MCF 10A (cell line): ENCODE data around the gene RTN4RL1. TPM values are rescaled to one million over a fixed set of nuclear protein-coding genes. Genes with fewer than 3 reads are reported as not detected.

ENCODE experiments used
- BruUV-seq: library from RNA; stranded (reverse); fragments of 400-500 nt; replicated peaks from 2 replicates; lab custom pipeline; 2021; lab: Mats Ljungman, UMichigan
- CTCF ChIA-PET: fragments of 300-600 bp; sonication (Branson Sonifier 250); formaldehyde crosslinking; extraction: SDS; loops from one replicate; lab custom pipeline; 2021; ENCODE audit warnings: antibody characterized with exemption, inconsistent platforms; lab: Yijun Ruan, JAX
- POLR2A ChIA-PET: fragments of 300-600, 350-650 bp; sonication (Branson Sonifier 250); formaldehyde crosslinking; extraction: SDS; loops from one replicate; lab custom pipeline; 2020; ENCODE audit warnings: antibody characterized with exemption, inconsistent platforms; lab: Yijun Ruan, JAX
- DNase-seq: peaks from one replicate; pipeline ENCODE4 v3.0.0-alpha.2; 2018; ENCODE audit not compliant: unreplicated experiment
- H3K27ac Mint-ChIP-seq: one replicate; pipeline ENCODE4 v1.8.0; 2022; ENCODE audit warnings: mild to moderate bottlenecking, low read depth, mixed read lengths; ENCODE audit not compliant: unreplicated experiment
- H3K27me3 Mint-ChIP-seq: one replicate; pipeline ENCODE4 v1.8.0; 2022; ENCODE audit warnings: mixed read lengths; ENCODE audit not compliant: insufficient read depth, unreplicated experiment
- H3K36me3 Mint-ChIP-seq: one replicate; pipeline ENCODE4 v1.8.0; 2022; ENCODE audit warnings: mild to moderate bottlenecking, moderate library complexity, mixed read lengths; ENCODE audit not compliant: insufficient read depth, unreplicated experiment
- H3K4me1 Mint-ChIP-seq: one replicate; pipeline ENCODE4 v1.8.0; 2022; ENCODE audit warnings: mixed read lengths; ENCODE audit not compliant: insufficient read depth, unreplicated experiment
- H3K4me3 Mint-ChIP-seq: one replicate; pipeline ENCODE4 v1.8.0; 2022; ENCODE audit warnings: mild to moderate bottlenecking, moderate library complexity, mixed read lengths; ENCODE audit not compliant: unreplicated experiment
- H3K9me3 Mint-ChIP-seq: one replicate; pipeline ENCODE4 v1.8.0; 2022; ENCODE audit warnings: mixed read lengths; ENCODE audit not compliant: unreplicated experiment
- CTCF ChIP-seq: fragments of 200-600 bp; IDR thresholded peaks from one replicate; pipeline ENCODE4 v1.8.0; 2022; ENCODE audit warnings: antibody characterized with exemption, mild to moderate bottlenecking; ENCODE audit not compliant: unreplicated experiment
- intact Hi-C: fragments of 100-400 bp; cut with micrococcal nuclease; formaldehyde crosslinking; loops from 2 replicates; pipeline ENCODE4 v1.14.1; 2022
- total RNA-seq: library from RNA; stranded (reverse); gene quantifications from 2 replicates; pipeline ENCODE4 v1.2.3, GENCODE V29; 2022

Gene RTN4RL1
- total RNA-seq, 1 experiment from 2014 or later = 2.9 TPM

DNA sequence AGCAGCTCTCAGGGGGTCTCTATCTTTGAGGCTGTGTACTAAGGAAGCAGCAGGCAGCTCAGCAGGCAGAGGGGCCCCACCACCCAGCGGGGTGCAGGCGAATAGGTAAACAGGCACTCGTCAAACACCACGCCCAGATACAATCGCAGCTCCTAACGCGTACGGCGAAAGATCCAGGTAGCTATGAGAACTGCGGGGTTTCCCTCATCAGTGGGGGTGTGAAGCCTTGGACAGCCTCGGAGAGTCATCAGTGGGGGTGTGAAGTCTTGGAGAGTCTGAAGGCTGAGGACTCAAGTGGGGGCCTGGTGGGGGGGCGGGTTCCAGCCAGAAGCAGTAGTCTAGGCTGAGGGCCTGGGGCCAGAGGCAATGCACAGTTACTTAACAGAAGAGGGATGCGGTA lies 69.0 kb downstream of the RTN4RL1 start:
- H3K4me3 Mint-ChIP-seq = no peak overlapping the region
- H3K9me3 Mint-ChIP-seq = no peaks in the 10 kb centered on the region
- H3K4me1 Mint-ChIP-seq = no peaks in the 10 kb centered on the region
- POLR2A ChIA-PET = no interaction called here
- intact Hi-C loops = no loop called here
- CTCF ChIA-PET = interaction anchor here (0.7 to 1.3 kb wide), 2 partner anchors 33 to 47 kb away, joined by 3 read pairs; no protein-coding TSS in a partner anchor
- H3K27ac Mint-ChIP-seq = no peak overlapping the region
- no peaks in the 10 kb centered on the region for H3K27me3 Mint-ChIP-seq
- H3K36me3 Mint-ChIP-seq = no peaks in the 10 kb centered on the region
- DNase-seq = no peak
- no TSS peak for BruUV-seq
- no peak for TF ChIP-seq CTCF

DNA sequence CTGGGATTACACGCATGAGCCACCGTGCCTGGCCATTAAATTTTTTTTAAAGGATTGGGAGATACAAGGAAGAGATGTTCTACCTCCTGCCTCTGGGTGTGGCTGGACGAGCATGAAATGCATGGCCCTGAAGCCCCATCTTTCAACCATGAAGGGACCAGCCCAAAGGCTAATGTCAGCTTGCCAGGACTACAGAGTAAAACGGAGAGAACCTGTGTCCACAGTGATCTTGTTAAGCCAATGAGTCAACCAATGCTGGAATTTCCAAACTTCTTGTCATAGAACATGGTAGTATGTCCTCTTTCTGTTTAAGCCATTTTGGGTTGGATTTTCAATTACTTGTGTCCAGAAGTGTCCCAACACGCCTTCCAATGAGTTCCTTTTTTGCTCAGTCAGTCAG lies 71.3 kb downstream of the RTN4RL1 start:
- no peaks in the 10 kb centered on the region for H3K36me3 Mint-ChIP-seq
- no peaks in the 10 kb centered on the region for H3K27me3 Mint-ChIP-seq
- ChIA-PET CTCF (no interaction called here), POLR2A (interaction anchor here (1.2 kb wide), 1 partner anchor 71 kb away, joined by 3 read pairs; the partner anchor contains the start of gene RTN4RL1)
- TF ChIP-seq CTCF = no peak
- no peaks in the 10 kb centered on the region for H3K9me3 Mint-ChIP-seq
- no peaks in the 10 kb centered on the region for H3K4me1 Mint-ChIP-seq
- DNase-seq = peak; percentile 14
- no TSS peak for BruUV-seq
- no peak overlapping the region for H3K4me3 Mint-ChIP-seq
- H3K27ac Mint-ChIP-seq = no peak overlapping the region
- intact Hi-C loops = no loop called here

DNA sequence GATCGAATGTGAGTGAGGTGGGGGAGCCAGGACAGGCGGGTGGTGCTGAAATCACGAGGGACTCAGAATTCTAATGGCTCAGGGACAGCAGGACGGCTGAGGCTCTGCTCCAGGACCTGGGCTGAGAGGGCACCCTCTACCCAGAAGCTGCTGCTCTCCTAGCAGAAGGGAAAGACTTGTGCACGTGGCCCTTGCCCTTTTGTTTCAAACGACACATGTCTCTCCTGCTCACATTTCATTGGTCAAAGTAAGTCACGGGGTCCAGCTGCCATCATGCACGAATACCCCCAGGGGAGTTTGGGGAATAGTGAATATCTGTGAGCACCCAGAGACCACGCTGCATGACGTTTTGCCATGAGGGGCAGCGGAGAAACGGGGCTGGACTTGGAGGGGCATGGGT lies 73.2 kb downstream of the RTN4RL1 start:
- Mint-ChIP-seq H3K4me3 (no peak overlapping the region), H3K4me1 (no peaks in the 10 kb centered on the region), H3K9me3 (no peaks in the 10 kb centered on the region), H3K27me3 (no peaks in the 10 kb centered on the region), H3K27ac (no peak overlapping the region), H3K36me3 (no peaks in the 10 kb centered on the region)
- intact Hi-C loops = no loop called here
- no peak for TF ChIP-seq CTCF
- ChIA-PET CTCF (no interaction called here), POLR2A (no interaction called here)
- BruUV-seq = no TSS peak
- no peak for DNase-seq

DNA sequence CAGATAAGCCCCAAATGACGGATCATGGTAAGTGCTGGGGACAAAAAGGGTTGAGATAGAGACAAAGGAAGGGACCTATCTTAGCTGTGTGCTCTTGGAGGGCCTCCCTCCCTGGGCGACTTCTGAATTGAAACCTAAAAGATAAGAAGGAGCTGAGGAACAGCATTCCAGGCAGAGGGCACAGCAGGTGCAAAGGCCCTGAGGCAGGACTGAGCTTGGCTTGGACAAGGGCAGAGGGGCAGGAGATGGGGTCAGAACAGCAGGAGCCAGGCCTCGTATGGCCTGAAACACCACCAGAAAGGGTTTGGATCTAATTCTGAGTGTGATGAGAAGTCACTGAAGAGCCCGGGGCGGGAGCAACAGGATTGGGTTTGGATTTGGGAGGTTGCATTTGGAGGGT lies 75.4 kb downstream of the RTN4RL1 start:
- intact Hi-C loops = no loop called here
- BruUV-seq = no TSS peak
- no peaks in the 10 kb centered on the region for H3K9me3 Mint-ChIP-seq
- no peaks in the 10 kb centered on the region for H3K36me3 Mint-ChIP-seq
- no peak for TF ChIP-seq CTCF
- no peak overlapping the region for H3K27ac Mint-ChIP-seq
- DNase-seq = no peak
- ChIA-PET CTCF (interaction anchor here (0.6 to 1.0 kb wide), 3 partner anchors 14 to 76 kb away, joined by 3 to 4 read pairs (median 3); no protein-coding TSS in a partner anchor), POLR2A (no interaction called here)
- no peaks in the 10 kb centered on the region for H3K4me1 Mint-ChIP-seq
- H3K4me3 Mint-ChIP-seq = no peak overlapping the region
- H3K27me3 Mint-ChIP-seq = no peaks in the 10 kb centered on the region
